ENCODE data around the gene MOV10L1.

The MOV10L1 gene

GRCh38 chr22:50175921-50176849 is 86.4 kb downstream of the MOV10L1 start:
- Histone ChIP-seq H3F3A (ENCODE audit: insufficient read depth, low read length) (peaks cover 4% of the 10 kb centered on the region; the same call in 1 of the 2 replicates), H3K9me3 (ENCODE audit: low read length) (no peaks in the 10 kb centered on the region), H3K4me1 (ENCODE audit: insufficient read depth, low read length, severe bottlenecking) (peaks cover 24% of the 10 kb centered on the region), H3K4me2 (ENCODE audit: low read length) (peak overlapping the region; percentile 19; the same call in 1 of the 2 replicates), H2AFZ (ENCODE audit: low read length) (no peak overlapping the region), H3K9ac (ENCODE audit: low read length) (no peak overlapping the region; the same call in 1 of the 2 replicates), H3K9me2 (ENCODE audit: low read depth, low read length) (no peaks in the 10 kb centered on the region), H3K79me2 (ENCODE audit: insufficient read depth, low read length) (no peaks in the 10 kb centered on the region), H3K4me3 (ENCODE audit: low read depth, low read length, poor library complexity, severe bottlenecking) (no peak overlapping the region), H3K36me3 (ENCODE audit: insufficient read depth, low read length) (no peaks in the 10 kb centered on the region), H3K27me3 (ENCODE audit: insufficient read depth, low read length) (no peaks in the 10 kb centered on the region; the same call in 1 of the 2 replicates), H3K27ac (ENCODE audit: low read depth, low read length, poor library complexity, severe bottlenecking) (no peak overlapping the region), H4K20me1 (ENCODE audit: insufficient read depth, low read length) (no peaks in the 10 kb centered on the region)
- no peak for TF ChIP-seq EZH2 (IDR thresholded peaks at IDR 0.05; ENCODE audit: borderline replicate concordance, low read length)
- no peak for TF ChIP-seq CTCF (IDR thresholded peaks at IDR 0.05; ENCODE audit: low read length)

DNA sequence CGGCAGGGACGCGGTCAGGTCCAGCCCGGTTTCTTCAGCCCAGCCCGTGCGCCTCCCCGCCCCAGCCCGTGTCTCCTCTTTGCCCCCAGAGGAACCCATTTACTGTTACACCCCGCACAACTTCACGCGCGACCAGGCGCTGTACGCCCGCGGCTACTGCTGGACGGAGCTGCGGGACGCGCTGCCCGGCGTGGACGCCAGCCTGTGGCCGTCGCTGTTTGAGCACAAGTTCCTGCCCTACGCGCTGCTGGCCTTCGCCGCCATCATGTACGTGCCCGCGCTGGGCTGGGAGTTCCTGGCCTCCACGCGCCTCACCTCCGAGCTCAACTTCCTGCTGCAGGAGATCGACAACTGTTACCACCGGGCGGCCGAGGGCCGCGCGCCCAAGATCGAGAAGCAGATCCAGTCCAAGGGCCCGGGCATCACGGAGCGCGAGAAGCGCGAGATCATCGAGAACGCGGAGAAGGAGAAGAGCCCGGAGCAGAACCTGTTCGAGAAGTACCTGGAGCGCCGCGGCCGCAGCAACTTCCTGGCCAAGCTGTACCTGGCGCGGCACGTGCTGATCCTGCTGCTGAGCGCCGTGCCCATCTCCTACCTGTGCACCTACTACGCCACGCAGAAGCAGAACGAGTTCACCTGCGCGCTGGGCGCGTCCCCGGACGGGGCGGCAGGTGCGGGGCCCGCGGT is 87.2 kb downstream of the MOV10L1 start:
- H3K27me3 ChIP-seq (ENCODE audit: insufficient read depth, low read length), result peaks cover under 1% of the 10 kb centered on the region; the same call in 1 of the 2 replicates
- H3K4me3 ChIP-seq (ENCODE audit: low read depth, low read length, poor library complexity, severe bottlenecking), result no peak overlapping the region
- H3K4me2 ChIP-seq (ENCODE audit: low read length), result no peak overlapping the region
- H2AFZ ChIP-seq (ENCODE audit: low read length), result no peak overlapping the region
- peaks cover 4% of the 10 kb centered on the region; the same call in 1 of the 2 replicates for H3F3A ChIP-seq (ENCODE audit: insufficient read depth, low read length)
- TF ChIP-seq CTCF (IDR thresholded peaks at IDR 0.05; ENCODE audit: low read length) (no peak), EZH2 (IDR thresholded peaks at IDR 0.05; ENCODE audit: borderline replicate concordance, low read length) (no peak)
- no peak overlapping the region for H3K27ac ChIP-seq (ENCODE audit: low read depth, low read length, poor library complexity, severe bottlenecking)
- no peaks in the 10 kb centered on the region for H3K79me2 ChIP-seq (ENCODE audit: insufficient read depth, low read length)
- no peak overlapping the region for H3K9ac ChIP-seq (ENCODE audit: low read length)
- no peaks in the 10 kb centered on the region for H3K9me3 ChIP-seq (ENCODE audit: low read length)
- H3K4me1 ChIP-seq (ENCODE audit: insufficient read depth, low read length, severe bottlenecking), result peaks cover 24% of the 10 kb centered on the region
- H4K20me1 ChIP-seq (ENCODE audit: insufficient read depth, low read length), result no peaks in the 10 kb centered on the region
- no peaks in the 10 kb centered on the region for H3K36me3 ChIP-seq (ENCODE audit: insufficient read depth, low read length)
- H3K9me2 ChIP-seq (ENCODE audit: low read depth, low read length), result no peaks in the 10 kb centered on the region

GRCh38 chr22:50177537-50178470 is 88.0 kb downstream of the MOV10L1 start:
- H3K27ac ChIP-seq (ENCODE audit: low read depth, low read length, poor library complexity, severe bottlenecking), result no peak overlapping the region
- no peak overlapping the region for H3K9ac ChIP-seq (ENCODE audit: low read length)
- H4K20me1 ChIP-seq (ENCODE audit: insufficient read depth, low read length), result no peaks in the 10 kb centered on the region
- H3K9me3 ChIP-seq (ENCODE audit: low read length), result no peaks in the 10 kb centered on the region
- no peaks in the 10 kb centered on the region for H3F3A ChIP-seq (ENCODE audit: insufficient read depth, low read length)
- H3K4me1 ChIP-seq (ENCODE audit: insufficient read depth, low read length, severe bottlenecking), result peaks cover 24% of the 10 kb centered on the region
- H3K4me3 ChIP-seq (ENCODE audit: low read depth, low read length, poor library complexity, severe bottlenecking), result no peak overlapping the region
- no peaks in the 10 kb centered on the region for H3K9me2 ChIP-seq (ENCODE audit: low read depth, low read length)
- H3K27me3 ChIP-seq (ENCODE audit: insufficient read depth, low read length), result peaks cover 4% of the 10 kb centered on the region; the same call in 1 of the 2 replicates
- H3K4me2 ChIP-seq (ENCODE audit: low read length), result no peak overlapping the region
- no peaks in the 10 kb centered on the region for H3K36me3 ChIP-seq (ENCODE audit: insufficient read depth, low read length)
- H3K79me2 ChIP-seq (ENCODE audit: insufficient read depth, low read length), result no peaks in the 10 kb centered on the region
- no peak overlapping the region for H2AFZ ChIP-seq (ENCODE audit: low read length)
- no peak for TF ChIP-seq CTCF (IDR thresholded peaks at IDR 0.05; ENCODE audit: low read length)
- no peak for TF ChIP-seq EZH2 (IDR thresholded peaks at IDR 0.05; ENCODE audit: borderline replicate concordance, low read length)
